ENCODE data around the gene GRID2.

DNA sequence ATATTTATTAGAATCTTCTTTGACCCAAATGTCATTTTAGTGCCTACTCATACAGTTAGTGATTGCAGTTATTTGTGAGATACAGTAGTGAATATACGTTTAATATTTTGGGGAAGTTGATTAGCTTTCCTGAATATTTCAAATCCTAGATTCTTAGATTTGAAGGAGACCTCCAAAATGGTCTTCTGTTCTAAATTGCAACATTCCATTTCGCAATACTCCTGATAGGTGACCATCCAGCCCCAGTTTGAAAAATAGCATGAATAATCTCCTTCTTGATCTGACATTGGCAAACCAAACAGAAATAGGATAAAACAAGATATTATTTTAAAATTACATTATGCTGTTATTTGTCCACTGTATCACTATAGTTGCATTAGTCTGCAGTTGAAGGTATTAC, 505.6 kb downstream of the GRID2 start:
- TF ChIP-seq, protein P1, sequence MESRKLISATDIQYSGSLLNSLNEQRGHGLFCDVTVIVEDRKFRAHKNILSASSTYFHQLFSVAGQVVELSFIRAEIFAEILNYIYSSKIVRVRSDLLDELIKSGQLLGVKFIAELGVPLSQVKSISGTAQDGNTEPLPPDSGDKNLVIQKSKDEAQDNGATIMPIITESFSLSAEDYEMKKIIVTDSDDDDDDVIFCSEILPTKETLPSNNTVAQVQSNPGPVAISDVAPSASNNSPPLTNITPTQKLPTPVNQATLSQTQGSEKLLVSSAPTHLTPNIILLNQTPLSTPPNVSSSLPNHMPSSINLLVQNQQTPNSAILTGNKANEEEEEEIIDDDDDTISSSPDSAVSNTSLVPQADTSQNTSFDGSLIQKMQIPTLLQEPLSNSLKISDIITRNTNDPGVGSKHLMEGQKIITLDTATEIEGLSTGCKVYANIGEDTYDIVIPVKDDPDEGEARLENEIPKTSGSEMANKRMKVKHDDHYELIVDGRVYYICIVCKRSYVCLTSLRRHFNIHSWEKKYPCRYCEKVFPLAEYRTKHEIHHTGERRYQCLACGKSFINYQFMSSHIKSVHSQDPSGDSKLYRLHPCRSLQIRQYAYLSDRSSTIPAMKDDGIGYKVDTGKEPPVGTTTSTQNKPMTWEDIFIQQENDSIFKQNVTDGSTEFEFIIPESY (IDR thresholded peaks at IDR 0.05), result no peak
- TF ChIP-seq, protein P2, sequence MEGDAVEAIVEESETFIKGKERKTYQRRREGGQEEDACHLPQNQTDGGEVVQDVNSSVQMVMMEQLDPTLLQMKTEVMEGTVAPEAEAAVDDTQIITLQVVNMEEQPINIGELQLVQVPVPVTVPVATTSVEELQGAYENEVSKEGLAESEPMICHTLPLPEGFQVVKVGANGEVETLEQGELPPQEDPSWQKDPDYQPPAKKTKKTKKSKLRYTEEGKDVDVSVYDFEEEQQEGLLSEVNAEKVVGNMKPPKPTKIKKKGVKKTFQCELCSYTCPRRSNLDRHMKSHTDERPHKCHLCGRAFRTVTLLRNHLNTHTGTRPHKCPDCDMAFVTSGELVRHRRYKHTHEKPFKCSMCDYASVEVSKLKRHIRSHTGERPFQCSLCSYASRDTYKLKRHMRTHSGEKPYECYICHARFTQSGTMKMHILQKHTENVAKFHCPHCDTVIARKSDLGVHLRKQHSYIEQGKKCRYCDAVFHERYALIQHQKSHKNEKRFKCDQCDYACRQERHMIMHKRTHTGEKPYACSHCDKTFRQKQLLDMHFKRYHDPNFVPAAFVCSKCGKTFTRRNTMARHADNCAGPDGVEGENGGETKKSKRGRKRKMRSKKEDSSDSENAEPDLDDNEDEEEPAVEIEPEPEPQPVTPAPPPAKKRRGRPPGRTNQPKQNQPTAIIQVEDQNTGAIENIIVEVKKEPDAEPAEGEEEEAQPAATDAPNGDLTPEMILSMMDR (IDR thresholded peaks at IDR 0.05; ENCODE audit: low read depth, low read length, missing input control), result no peak
- TF ChIP-seq FOXA2 (IDR thresholded peaks at IDR 0.05), result no peak
- no peak for TF ChIP-seq TAF1 (conservative IDR thresholded peaks at IDR 0.05)
- no peak for TF ChIP-seq SP1 (IDR thresholded peaks at IDR 0.05)
- TF ChIP-seq, protein P3, sequence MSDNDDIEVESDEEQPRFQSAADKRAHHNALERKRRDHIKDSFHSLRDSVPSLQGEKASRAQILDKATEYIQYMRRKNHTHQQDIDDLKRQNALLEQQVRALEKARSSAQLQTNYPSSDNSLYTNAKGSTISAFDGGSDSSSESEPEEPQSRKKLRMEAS (IDR thresholded peaks at IDR 0.05), result no peak
- TF ChIP-seq EGR1 (IDR thresholded peaks at IDR 0.05; ENCODE audit: low read depth in 2 of 2), result no peak

All from liver (tissue), 3 donors.